ENCODE results near the gene TMEM232. TPM values are rescaled to one million over a fixed set of nuclear protein-coding genes. Genes with fewer than 3 reads are reported as not detected.

The TMEM232 gene
- total and polyA plus RNA-seq, 2 donors (not counting 3 experiments of a cell fraction or from before 2014, with no cell fraction given) = 0.17 to 0.38 TPM

GRCh38 chr5:110590187-110590586 lies 136.3 kb downstream of the TMEM232 start:
- Histone ChIP-seq H3K27me3 (ENCODE audit: control insufficient read depth in 2 of 2, insufficient read depth in 2 of 2, low read length in 2 of 2) (no peaks in the 10 kb centered on the region), H3K4me1 (ENCODE audit: control insufficient read depth, extremely low read depth, insufficient read depth, low read length) (no peaks in the 10 kb centered on the region), H3K9me3 (replicated peaks; ENCODE audit: control insufficient read depth, insufficient read depth, low read length) (no peaks in the 10 kb centered on the region), H3K4me3 (replicated peaks in 1 of 3; ENCODE audit: insufficient read depth in 1 of 3, low read depth in 1 of 3, low read length in 3 of 3) (no peak overlapping the region), H3K9ac (replicated peaks; ENCODE audit: extremely low read depth, insufficient read depth, low read length) (no peak overlapping the region), H3K9me1 (replicated peaks; ENCODE audit: control insufficient read depth, extremely low read depth, insufficient read depth, low read length) (no peaks in the 10 kb centered on the region), H3K36me3 (ENCODE audit: control insufficient read depth in 2 of 2, extremely low read depth in 1 of 2, insufficient read depth in 2 of 2, low read length in 2 of 2) (no peaks in the 10 kb centered on the region), H2AFZ (ENCODE audit: low read depth, low read length) (no peak overlapping the region), H3K27ac (ENCODE audit: insufficient read depth, low read depth, low read length) (no peak overlapping the region), H3K79me2 (ENCODE audit: control insufficient read depth, insufficient read depth, low read length) (no peaks in the 10 kb centered on the region), H3K4me2 (ENCODE audit: insufficient read depth, low read length) (no peak overlapping the region), H4K20me1 (replicated peaks; ENCODE audit: control insufficient read depth, extremely low read depth, insufficient read depth, low read length) (no peaks in the 10 kb centered on the region)
- BruUV-seq (replicated peaks) = no TSS peak
- FAIRE-seq (peak; percentile 33), DNase-seq (ENCODE audit: low read depth, low spot score) (peak; percentile 9)
- intact Hi-C loops (cut with micrococcal nuclease) = loop anchor here (1.0 kb wide), 1 partner anchor 901 kb away; the partner anchor contains the start of gene MAN2A1
- dilution Hi-C loops (cut with MboI; ENCODE audit: extremely low pct_ligation_motif_present, low sequenced_read_pairs) = no loop called here
- CTCF ChIA-PET = interaction anchor here (1.2 kb wide), 1 partner anchor 899 kb away, joined by 5 read pairs; no protein-coding TSS in a partner anchor
- POLR2A ChIA-PET = no interaction called here
- TF ChIP-seq EZH2 (IDR thresholded peaks at IDR 0.05; ENCODE audit: borderline replicate concordance, low read depth, low read length, severe bottlenecking) (no peak), GATA2 (IDR thresholded peaks at IDR 0.05; ENCODE audit: insufficient read depth, insufficient read length, low read depth, low read length) (no peak), MAX (IDR thresholded peaks at IDR 0.05; ENCODE audit: insufficient read depth, insufficient read length) (no peak), POLR2AphosphoS5 (IDR thresholded peaks at IDR 0.05; ENCODE audit: insufficient read depth, low read depth, low read length) (no peak), FOS (IDR thresholded peaks at IDR 0.05; ENCODE audit: borderline replicate concordance, insufficient read depth, low read length) (no peak)
- TF ChIP-seq, protein P1, sequence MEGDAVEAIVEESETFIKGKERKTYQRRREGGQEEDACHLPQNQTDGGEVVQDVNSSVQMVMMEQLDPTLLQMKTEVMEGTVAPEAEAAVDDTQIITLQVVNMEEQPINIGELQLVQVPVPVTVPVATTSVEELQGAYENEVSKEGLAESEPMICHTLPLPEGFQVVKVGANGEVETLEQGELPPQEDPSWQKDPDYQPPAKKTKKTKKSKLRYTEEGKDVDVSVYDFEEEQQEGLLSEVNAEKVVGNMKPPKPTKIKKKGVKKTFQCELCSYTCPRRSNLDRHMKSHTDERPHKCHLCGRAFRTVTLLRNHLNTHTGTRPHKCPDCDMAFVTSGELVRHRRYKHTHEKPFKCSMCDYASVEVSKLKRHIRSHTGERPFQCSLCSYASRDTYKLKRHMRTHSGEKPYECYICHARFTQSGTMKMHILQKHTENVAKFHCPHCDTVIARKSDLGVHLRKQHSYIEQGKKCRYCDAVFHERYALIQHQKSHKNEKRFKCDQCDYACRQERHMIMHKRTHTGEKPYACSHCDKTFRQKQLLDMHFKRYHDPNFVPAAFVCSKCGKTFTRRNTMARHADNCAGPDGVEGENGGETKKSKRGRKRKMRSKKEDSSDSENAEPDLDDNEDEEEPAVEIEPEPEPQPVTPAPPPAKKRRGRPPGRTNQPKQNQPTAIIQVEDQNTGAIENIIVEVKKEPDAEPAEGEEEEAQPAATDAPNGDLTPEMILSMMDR (IDR thresholded peaks at IDR 0.05; ENCODE audit: extremely low read depth in 1 of 2, insufficient read depth in 1 of 2, low read depth in 1 of 2, low read length in 2 of 2) = peak in 1 of 2 donors; percentile 16
